SK-N-SH treated with all-trans-retinoic acid at 6 μM for 48 hours (cell line): ENCODE data around the gene ADAP2.

Source experiments
- ARNTL ChIP-seq: fragments of 450-650 bp; formaldehyde crosslinking; IDR thresholded peaks from 2 replicates; pipeline ENCODE4 v1.5.0; 2020; ENCODE audit warnings: low read depth, mild to moderate bottlenecking, moderate library complexity, borderline replicate concordance
- CSDC2 ChIP-seq: fragments of 250-450 bp; sonication (Bioruptor Pico); IDR thresholded peaks from 2 replicates; pipeline ENCODE4 v1.5.0; 2020; ENCODE audit warnings: mild to moderate bottlenecking, moderate library complexity
- ESRRG ChIP-seq: fragments of 250-450 bp; sonication (Bioruptor Pico); IDR thresholded peaks from 2 replicates; pipeline ENCODE4 v1.6.1; 2021; ENCODE audit warnings: mild to moderate bottlenecking
- GLIS3 ChIP-seq: fragments of 250-450 bp; sonication (Bioruptor Pico); IDR thresholded peaks from 2 replicates; pipeline ENCODE4 v1.5.0; 2020; ENCODE audit warnings: mild to moderate bottlenecking, moderate library complexity
- RARB ChIP-seq: fragments of 250-450 bp; sonication (Bioruptor Pico); IDR thresholded peaks from 2 replicates; pipeline ENCODE4 v1.8.0; 2021; ENCODE audit warnings: mild to moderate bottlenecking, moderate library complexity
- SNAI2 ChIP-seq: fragments of 250-450 bp; sonication (Bioruptor Pico); IDR thresholded peaks from 2 replicates; pipeline ENCODE4 v1.5.0; 2020; ENCODE audit warnings: mild to moderate bottlenecking, moderate library complexity
- TCF4 ChIP-seq: fragments of 250-450 bp; sonication (Bioruptor Pico); IDR thresholded peaks from 2 replicates; pipeline ENCODE4 v1.8.0; 2021; ENCODE audit warnings: mild to moderate bottlenecking, moderate library complexity, borderline replicate concordance
- TOX ChIP-seq: fragments of 250-450 bp; sonication (Bioruptor Pico); IDR thresholded peaks from 2 replicates; pipeline ENCODE4 v1.8.0; 2021; ENCODE audit warnings: mild to moderate bottlenecking, moderate library complexity, borderline replicate concordance
- ZC3H10 ChIP-seq: fragments of 250-450 bp; sonication (Bioruptor Pico); IDR thresholded peaks from 2 replicates; pipeline ENCODE4 v1.5.1; 2021; ENCODE audit warnings: mild to moderate bottlenecking, moderate library complexity
- ZNF565 ChIP-seq: fragments of 450-650 bp; formaldehyde crosslinking; conservative IDR thresholded peaks from 2 replicates; pipeline ENCODE4 v1.5.0; 2020; ENCODE audit warnings: low read depth, mild to moderate bottlenecking, moderate library complexity
- TF ChIP-seq, protein P1 (sequence below): fragments of 250-450 bp; sonication (Bioruptor Pico); IDR thresholded peaks from 2 replicates; pipeline ENCODE4 v1.8.0; 2020; ENCODE audit warnings: mild to moderate bottlenecking, moderate library complexity, borderline replicate concordance
- TF ChIP-seq, protein P2 (sequence below): fragments of 250-450 bp; sonication (Bioruptor Pico); IDR thresholded peaks from 2 replicates; pipeline ENCODE4 v1.8.0; 2021; ENCODE audit warnings: low read depth, mild to moderate bottlenecking, moderate library complexity, borderline replicate concordance

DNA sequence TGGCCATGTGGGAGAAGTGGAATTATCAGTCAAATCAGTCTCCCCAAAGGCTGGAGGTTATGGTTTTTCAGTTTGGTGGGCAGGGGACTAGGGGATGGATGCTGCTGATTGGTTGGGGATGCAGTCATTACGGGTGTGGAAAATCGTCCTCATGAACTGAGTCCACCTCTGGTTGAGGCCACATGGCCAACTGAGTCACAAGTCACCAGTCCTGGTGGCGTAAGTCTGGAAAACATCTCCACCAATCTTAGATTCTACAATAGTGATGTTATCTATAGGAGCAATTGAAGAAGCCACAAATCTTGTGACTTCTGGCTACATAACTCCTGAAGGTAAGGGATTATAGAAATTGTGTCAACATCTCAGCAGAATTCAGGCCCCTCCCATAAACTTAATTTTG is 43.9 kb downstream of the ADAP2 start:
- TF ChIP-seq, protein P1, sequence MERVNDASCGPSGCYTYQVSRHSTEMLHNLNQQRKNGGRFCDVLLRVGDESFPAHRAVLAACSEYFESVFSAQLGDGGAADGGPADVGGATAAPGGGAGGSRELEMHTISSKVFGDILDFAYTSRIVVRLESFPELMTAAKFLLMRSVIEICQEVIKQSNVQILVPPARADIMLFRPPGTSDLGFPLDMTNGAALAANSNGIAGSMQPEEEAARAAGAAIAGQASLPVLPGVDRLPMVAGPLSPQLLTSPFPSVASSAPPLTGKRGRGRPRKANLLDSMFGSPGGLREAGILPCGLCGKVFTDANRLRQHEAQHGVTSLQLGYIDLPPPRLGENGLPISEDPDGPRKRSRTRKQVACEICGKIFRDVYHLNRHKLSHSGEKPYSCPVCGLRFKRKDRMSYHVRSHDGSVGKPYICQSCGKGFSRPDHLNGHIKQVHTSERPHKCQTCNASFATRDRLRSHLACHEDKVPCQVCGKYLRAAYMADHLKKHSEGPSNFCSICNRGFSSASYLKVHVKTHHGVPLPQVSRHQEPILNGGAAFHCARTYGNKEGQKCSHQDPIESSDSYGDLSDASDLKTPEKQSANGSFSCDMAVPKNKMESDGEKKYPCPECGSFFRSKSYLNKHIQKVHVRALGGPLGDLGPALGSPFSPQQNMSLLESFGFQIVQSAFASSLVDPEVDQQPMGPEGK (CRISPR knock-in tag): no peak
- TF ChIP-seq RARB: no peak
- no peak for TF ChIP-seq ZNF565 (CRISPR knock-in tag)
- TF ChIP-seq, protein P2, sequence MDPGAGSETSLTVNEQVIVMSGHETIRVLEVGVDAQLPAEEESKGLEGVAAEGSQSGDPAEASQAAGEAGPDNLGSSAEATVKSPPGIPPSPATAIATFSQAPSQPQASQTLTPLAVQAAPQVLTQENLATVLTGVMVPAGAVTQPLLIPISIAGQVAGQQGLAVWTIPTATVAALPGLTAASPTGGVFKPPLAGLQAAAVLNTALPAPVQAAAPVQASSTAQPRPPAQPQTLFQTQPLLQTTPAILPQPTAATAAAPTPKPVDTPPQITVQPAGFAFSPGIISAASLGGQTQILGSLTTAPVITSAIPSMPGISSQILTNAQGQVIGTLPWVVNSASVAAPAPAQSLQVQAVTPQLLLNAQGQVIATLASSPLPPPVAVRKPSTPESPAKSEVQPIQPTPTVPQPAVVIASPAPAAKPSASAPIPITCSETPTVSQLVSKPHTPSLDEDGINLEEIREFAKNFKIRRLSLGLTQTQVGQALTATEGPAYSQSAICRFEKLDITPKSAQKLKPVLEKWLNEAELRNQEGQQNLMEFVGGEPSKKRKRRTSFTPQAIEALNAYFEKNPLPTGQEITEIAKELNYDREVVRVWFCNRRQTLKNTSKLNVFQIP: no peak
- TF ChIP-seq SNAI2 (CRISPR knock-in tag): no peak
- no peak for TF ChIP-seq TCF4 (CRISPR knock-in tag)
- no peak for TF ChIP-seq ESRRG
- TF ChIP-seq CSDC2 (CRISPR knock-in tag): no peak
- no peak for TF ChIP-seq ZC3H10 (CRISPR knock-in tag)
- no peak for TF ChIP-seq TOX (CRISPR knock-in tag)
- no peak for TF ChIP-seq GLIS3 (CRISPR knock-in tag)
- no peak for TF ChIP-seq ARNTL (CRISPR knock-in tag)
